NCI-H2196 (cell line): Measurements from ENCODE around the gene RAPGEF2.

Experiments
- DNase-seq: peaks from one replicate; lab custom pipeline; 2025; ENCODE audit not compliant: unreplicated experiment; lab: John Stamatoyannopoulos, UW

RAPGEF2 gene

GRCh38 chr4:159129814-159130550 is 27.1 kb downstream of the RAPGEF2 start:
- DNase-seq = no peak

- DNase-seq = no peak
These were observed 28.7 kb downstream of the RAPGEF2 start for GRCh38 chr4:159131564-159131963.

GRCh38 chr4:159134429-159134828 is 31.6 kb downstream of the RAPGEF2 start:
- DNase-seq = no peak

GRCh38 chr4:159137176-159137575 is 34.3 kb downstream of the RAPGEF2 start:
- peak; percentile 19 for DNase-seq

GRCh38 chr4:159138436-159138835 is 35.6 kb downstream of the RAPGEF2 start:
- DNase-seq = no peak

GRCh38 chr4:159141193-159141592 is 38.3 kb downstream of the RAPGEF2 start:
- no peak for DNase-seq

- no peak for DNase-seq
These were observed 39.4 kb downstream of the RAPGEF2 start for GRCh38 chr4:159142241-159142640.

GRCh38 chr4:159142681-159143384 is 40.0 kb downstream of the RAPGEF2 start:
- DNase-seq = no peak

GRCh38 chr4:159143687-159144086 is 40.8 kb downstream of the RAPGEF2 start:
- DNase-seq = no peak

GRCh38 chr4:159144112-159144694 is 41.3 kb downstream of the RAPGEF2 start:
- DNase-seq = no peak

- DNase-seq = no peak
These were observed 42.6 kb downstream of the RAPGEF2 start for GRCh38 chr4:159145318-159145991.

GRCh38 chr4:159145992-159146330 is 43.1 kb downstream of the RAPGEF2 start:
- no peak for DNase-seq

- DNase-seq = no peak
These were observed 43.6 kb downstream of the RAPGEF2 start for GRCh38 chr4:159146488-159146887.

- no peak for DNase-seq
These were observed 45.6 kb downstream of the RAPGEF2 start for GRCh38 chr4:159148441-159148840.

- DNase-seq = no peak
These were observed 46.8 kb downstream of the RAPGEF2 start for GRCh38 chr4:159149666-159150065.

- no peak for DNase-seq
These were observed 47.5 kb downstream of the RAPGEF2 start for GRCh38 chr4:159150396-159150795.

GRCh38 chr4:159150821-159151390 is 48.0 kb downstream of the RAPGEF2 start:
- DNase-seq = no peak

GRCh38 chr4:159151689-159152088 is 48.8 kb downstream of the RAPGEF2 start:
- no peak for DNase-seq

GRCh38 chr4:159152181-159152580 is 49.3 kb downstream of the RAPGEF2 start:
- no peak for DNase-seq

- DNase-seq = no peak
These were observed 50.8 kb downstream of the RAPGEF2 start for GRCh38 chr4:159153669-159154068.

GRCh38 chr4:159155119-159155518 is 52.2 kb downstream of the RAPGEF2 start:
- DNase-seq = no peak
